GM19467 (cell line): ENCODE measurements around the gene ZCWPW1.
"Not testable (repeated sequence)": the region's sequence is repeated elsewhere in the genome, so short reads cannot be mapped to it uniquely, and the experiment has no call there.

ENCODE experiments used
- ATAC-seq: cut with Tn5 transposase; IDR thresholded peaks from one replicate; pipeline ENCODE4 v1.9.1; 2021; ENCODE audit warnings: mild to moderate bottlenecking, moderate library complexity; ENCODE audit not compliant: unreplicated experiment

Gene ZCWPW1

GRCh38 chr7:100373870-100374598 lies 54.5 kb downstream of the ZCWPW1 start:
- not testable (repeated sequence) for ATAC-seq

DNA sequence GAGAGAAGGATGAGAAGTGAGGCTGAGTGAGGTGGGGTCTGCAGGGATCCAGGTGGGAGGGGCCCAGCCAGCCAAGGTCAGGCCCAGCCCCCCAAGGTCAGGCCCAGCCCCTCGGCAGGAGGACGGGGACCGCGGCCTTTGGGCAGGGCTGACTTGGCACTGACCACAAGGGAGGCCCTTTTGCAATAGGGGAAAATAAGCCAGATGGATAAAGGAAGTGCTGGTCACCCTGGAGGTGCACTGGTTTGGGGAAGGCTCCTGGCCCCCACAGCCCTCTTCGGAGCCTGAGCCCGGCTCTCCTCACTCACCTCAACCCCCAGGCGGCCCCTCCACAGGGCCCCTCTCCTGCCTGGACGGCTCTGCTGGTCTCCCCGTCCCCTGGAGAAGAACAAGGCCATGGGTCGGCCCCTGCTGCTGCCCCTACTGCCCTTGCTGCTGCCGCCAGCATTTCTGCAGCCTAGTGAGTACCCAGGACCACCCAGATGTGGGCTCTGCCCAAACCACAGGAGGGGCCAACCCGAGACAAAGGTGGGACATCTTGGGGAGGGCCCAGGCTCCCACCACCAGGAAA lies 55.2 kb downstream of the ZCWPW1 start, which contains the start of gene PILRA:
TSS of gene PILRA (plus strand) at position 227 of the 571 bp plus-strand sequence. CDS start at position 397, 170 bp downstream.
- ATAC-seq = no peak

DNA sequence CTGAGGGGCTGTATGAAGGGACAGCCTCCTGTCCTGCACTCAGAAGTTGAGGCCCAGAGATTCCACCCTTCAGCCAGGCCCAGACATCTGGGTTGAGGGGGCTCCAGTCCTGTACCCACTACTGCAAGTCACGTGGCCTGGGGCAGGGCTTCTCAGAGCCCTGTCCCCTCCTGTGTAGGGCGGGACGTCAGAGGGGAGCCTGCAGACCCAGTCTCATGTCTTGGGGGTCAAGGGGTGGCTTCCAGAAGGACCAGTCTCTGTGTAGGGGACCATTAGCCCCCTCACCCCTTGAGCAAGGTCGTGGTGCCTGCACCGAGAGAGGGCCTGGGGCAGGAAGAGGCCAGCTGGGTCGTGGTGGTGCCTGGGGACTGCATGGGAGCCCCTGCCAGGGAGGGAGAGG lies 55.8 kb downstream of the ZCWPW1 start:
- no peak for ATAC-seq

DNA sequence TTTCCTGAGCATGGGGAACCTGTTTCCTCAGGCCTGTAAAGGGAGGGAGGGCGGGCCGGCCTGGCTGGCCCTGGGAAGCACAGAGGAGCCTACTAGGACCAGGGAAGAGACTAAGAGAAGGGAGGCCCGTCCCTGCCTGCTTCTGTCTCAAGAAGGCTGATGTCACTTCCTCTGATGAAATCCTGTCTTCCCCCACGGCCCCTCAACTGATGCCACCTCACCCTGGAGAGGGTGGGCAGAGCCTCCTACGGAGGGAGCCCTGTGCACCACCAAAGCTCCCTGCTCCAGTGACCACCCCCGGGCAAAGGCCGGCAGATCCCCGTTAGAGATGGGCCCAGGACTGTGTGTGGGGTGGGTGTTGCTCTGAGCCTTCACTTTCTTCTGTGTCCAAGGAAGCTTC lies 56.2 kb downstream of the ZCWPW1 start:
- no peak for ATAC-seq

DNA sequence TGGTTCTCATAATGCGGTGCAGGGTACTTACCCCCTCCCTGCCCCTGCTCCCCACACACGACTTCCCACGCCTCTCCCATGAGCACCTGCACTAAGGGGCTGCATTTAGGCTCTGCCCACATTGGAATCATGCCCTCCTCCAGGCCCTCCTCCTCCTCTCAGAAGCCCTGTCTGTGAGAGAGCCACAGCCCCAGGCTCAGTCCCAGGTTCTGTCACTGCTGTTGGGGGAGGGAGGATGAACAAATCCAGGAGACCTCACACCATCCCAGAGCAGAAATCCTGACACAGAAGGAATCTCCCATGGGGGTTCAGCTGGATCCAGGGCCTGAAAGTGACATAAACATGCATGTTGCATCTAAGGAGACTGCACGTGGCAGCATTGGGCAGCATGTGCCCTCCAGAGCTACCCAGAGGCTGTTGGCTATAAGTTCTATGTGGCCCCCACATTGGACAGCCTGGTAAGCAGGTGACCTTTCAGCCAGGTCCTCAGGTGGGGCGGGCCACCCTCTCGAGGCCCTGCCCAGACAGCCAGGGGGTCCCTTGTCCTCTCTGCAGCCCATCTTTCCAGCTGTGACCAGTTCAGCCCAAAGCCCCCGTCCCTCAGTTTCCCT lies 56.8 kb downstream of the ZCWPW1 start:
- ATAC-seq = no peak

GRCh38 chr7:100370746-100371145 lies 57.8 kb downstream of the ZCWPW1 start:
- no peak for ATAC-seq

- no peak for ATAC-seq
Observed at GRCh38 chr7:100370303-100370702, 58.2 kb downstream of the ZCWPW1 start.

DNA sequence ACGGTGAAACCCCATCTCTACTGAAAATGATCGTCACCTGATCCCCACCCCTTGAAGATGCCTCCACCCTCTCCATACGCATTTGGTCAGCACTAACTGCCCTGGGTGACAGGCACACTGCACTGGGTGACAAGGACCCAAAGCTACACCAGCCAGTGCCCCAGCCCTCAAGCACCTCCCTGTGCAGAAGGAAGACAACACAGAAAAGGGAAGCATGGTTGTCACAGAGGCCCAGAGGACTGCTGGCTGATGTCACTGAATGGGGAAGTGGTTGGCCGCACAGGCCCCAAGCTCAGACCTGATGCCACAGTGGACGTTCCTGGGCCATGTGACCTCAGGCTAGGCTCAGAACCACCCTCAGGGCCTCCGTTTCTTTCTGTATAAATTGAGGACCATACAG lies 59.4 kb downstream of the ZCWPW1 start:
- peak; percentile 58 for ATAC-seq

GRCh38 chr7:100367676-100368613 lies 60.6 kb downstream of the ZCWPW1 start:
- ATAC-seq = no peak

DNA sequence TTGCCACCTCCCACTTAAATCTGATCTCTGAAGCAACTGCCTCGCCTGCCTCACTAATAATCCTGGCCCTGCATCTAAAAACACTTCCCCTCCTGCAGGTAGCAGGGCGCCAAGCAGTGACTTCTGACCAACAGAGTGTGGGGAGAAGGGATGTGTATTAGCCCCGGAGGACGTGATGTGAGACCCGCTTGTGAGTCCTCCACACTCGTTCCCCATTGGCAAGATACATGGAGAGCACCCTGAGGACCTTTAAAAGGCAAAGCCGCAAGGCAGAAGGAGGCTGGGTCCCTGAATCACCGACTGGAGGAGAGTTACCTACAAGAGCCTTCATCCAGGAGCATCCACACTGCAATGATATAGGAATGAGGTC lies 61.3 kb downstream of the ZCWPW1 start:
- ATAC-seq = no peak

- ATAC-seq = no peak
Observed at GRCh38 chr7:100366411-100367250, 61.9 kb downstream of the ZCWPW1 start.

DNA sequence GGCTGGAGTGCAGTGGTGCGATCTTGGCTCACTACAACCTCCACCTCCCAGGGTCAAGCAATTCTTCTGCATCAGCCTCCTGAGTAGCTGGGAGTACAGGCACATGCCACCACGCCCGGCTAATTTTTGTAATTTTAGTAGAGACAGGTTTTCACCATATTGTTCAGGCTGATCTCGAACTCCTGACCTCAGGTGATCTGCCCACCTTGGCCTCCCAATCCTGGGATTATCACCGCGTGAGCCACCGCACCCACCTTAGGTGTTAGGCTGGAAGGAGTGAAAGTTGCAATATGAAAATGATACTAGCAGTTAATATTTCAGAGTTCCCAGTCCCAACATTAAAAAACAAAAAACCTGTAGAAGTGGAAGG lies 62.5 kb downstream of the ZCWPW1 start:
- not testable (repeated sequence) for ATAC-seq

DNA sequence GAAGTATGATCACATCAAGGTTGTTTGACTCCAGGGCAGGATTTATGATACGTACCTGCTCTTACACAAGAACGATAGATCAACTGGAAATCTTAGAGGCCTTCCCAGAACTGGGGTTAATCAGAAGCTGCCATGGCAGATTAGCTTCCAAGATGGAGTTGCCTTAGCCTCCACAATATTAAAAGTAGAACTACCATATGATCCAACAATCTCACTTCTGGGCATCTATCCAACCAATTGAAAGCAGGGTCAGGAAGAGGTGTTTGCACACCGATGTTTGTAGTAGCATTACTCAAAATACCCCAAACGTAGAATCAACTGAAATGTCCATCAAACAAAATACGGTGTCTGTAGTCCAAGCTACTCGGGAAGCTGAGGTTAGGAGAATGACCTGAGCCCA lies 64.0 kb downstream of the ZCWPW1 start:
- ATAC-seq = no peak

GRCh38 chr7:100363797-100364196 lies 64.7 kb downstream of the ZCWPW1 start:
- not testable (repeated sequence) for ATAC-seq

DNA sequence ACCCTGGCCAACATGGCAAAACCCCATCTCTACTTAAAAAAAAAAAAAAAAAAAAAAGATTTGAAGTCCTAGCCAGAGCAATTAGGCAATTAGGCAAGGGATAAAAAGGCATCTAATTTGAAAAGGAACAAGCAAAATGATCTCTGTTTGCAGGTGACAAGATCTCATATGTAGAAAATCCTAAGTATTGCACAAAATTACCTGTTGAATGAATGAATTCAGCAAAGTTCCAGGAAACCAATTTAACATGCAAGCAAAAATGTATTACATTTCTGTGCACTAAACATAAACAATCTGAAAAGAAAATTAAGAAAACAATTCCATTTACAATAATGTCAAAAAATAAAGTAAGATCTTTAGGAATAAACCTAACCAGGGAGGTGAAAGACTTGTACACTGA lies 65.4 kb downstream of the ZCWPW1 start:
- ATAC-seq = no peak

GRCh38 chr7:100360135-100360854 lies 68.2 kb downstream of the ZCWPW1 start:
- no peak for ATAC-seq

DNA sequence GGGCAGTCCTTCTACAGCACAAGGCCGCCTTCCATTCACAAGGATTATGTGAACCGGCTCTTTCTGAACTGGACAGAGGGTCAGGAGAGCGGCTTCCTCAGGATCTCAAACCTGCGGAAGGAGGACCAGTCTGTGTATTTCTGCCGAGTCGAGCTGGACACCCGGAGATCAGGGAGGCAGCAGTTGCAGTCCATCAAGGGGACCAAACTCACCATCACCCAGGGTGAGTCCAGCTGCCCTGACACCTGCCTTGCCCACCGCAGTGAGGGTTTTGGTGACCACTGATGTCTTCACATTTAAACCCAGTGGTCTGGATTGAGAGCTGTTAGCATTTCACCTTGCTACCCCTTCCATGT lies 69.7 kb downstream of the ZCWPW1 start:
- ATAC-seq = no peak

GRCh38 chr7:100358027-100358856 lies 70.3 kb downstream of the ZCWPW1 start, which contains the start of gene PILRB:
Gene PILRB, plus strand, starts transcription at chr7:100358117. Its CDS starts 186 bp downstream, at chr7:100358303.
- ATAC-seq = no peak

- ATAC-seq = no peak
Observed at GRCh38 chr7:100357131-100357561, 71.4 kb downstream of the ZCWPW1 start.
